NCI-H69 (cell line): Measurements from ENCODE around the gene FASN.
"Not testable (repeated sequence)": the region's sequence is repeated elsewhere in the genome, so short reads cannot be mapped to it uniquely, and the experiment has no call there.

Source experiments
- DNase-seq: peaks from one replicate; lab custom pipeline; 2025; lab: John Stamatoyannopoulos, UW

Gene FASN

DNA sequence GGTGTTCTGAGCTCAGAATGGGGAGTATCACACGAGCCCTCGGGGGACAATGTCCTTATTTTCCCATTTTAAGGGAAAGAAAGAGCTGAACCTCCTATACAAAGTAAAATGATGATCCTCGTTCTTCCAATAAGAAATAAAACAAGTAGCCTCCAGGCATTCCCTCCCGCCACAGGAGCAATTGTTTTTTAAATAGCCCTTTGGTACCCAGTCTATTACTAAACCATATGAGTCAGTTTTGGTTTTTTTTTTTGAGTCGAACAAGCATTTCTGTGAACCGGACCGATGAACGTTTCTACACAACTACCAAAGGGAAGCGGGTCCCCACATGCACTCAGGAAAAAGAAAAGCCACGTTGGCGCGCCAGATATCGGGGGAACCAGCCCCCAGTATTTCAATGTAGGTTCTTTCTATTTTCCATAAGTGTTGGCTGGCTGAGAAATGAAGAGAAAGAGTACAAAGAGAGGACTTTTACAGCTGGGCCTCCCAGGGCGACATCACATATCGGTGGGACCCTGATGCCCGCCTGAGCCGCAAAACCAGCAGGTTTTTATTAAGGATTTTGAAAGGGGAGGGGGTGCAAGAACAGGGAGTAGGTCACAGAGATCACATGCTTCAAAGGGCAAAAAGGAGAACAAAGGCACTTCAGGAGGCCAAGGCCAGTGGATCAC is 56.8 kb downstream of the FASN start:
- DNase-seq: no peak

- DNase-seq: no peak
Observed at GRCh38 chr17:82039695-82040299, 58.2 kb downstream of the FASN start.

DNA sequence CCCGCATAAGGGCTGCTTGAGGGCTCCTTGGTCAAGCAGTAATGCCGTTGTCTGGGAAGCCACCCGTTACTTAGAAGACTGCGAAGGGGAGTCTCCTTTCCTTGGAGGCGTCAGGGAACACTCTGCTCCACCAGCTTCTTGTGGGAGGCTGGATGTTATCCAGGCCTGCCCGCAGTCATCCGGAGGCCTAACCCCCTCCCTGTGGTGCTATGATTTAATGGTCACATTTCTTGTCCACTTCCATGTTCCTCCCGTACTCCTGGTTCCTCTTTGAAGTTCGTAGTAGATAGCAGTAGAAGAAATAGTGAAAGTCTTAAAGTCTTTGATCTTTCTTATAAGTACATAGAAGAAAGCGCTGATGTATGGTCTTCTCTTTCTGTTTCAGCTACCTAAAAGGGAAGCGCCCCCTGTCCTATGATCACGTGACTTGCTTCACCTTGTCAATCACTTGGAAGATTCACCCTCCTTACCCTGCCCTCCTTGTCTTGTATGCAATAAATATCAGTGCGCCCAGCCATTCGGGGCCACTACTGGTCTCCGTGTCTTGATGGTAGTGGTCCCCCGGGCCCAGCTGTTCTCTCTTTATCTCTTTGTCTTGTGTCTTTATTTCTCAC is 59.1 kb downstream of the FASN start:
- DNase-seq: not testable (repeated sequence)

DNA sequence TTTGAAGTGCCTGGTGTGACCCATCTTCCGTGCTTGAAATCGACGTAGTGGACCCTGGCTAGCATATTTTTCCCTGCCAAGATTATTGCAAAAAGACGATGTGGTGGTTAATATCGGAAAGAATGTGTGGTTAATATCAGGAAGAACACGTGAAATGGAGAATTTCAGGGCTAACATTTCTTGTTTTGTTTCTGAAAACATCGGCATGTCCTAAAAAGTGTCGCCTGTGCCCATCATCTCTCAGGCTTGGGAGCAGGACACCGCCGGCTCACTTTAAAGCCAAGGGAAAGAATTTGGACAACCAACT is 60.2 kb downstream of the FASN start:
- DNase-seq: no peak

DNA sequence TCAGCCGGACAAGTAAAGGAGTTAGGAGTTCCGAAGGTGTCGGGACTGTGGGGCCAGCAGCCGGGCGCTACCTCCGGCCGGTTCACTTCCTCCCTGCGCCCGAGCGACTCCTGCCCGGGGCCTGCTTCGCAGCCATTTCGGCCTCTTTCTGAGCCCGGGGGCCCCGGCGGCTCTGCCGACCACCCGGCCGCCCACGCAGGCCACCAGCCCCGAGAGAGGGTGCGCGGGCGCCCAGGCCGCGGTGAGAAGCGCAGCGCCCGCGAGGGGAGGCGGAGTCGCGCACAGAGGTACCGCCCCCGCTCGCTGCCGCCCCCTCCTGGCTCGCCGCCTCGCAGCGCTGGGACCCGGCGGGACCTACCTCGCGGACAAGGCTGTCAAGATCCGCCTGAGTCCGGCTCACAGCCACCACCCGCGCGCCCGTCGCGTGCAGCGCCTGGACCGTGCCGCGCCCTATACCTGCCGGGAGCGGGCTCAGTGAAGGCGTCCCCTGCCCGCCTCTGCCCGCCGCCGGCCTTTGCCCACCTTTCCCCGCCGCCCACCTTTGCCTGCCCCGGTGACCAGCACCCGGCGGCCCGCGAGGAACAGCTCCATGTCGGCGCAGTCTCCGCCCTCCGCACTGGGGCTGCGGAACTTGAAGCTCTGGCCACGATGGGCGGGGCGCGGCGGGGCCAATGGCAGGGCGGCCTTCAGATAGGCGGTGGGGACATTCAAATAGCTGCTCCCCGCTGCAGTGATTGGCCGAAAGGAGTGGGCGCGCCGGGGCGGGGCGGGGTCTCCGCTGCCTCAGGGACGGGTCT is 60.7 kb downstream of the FASN start, which contains the start of gene DCXR:
Gene DCXR, minus strand, starts transcription at position 606 of the 797 bp plus-strand sequence. Its CDS starts 15 bp downstream, at position 591.
- DNase-seq: peak; percentile 98

DNA sequence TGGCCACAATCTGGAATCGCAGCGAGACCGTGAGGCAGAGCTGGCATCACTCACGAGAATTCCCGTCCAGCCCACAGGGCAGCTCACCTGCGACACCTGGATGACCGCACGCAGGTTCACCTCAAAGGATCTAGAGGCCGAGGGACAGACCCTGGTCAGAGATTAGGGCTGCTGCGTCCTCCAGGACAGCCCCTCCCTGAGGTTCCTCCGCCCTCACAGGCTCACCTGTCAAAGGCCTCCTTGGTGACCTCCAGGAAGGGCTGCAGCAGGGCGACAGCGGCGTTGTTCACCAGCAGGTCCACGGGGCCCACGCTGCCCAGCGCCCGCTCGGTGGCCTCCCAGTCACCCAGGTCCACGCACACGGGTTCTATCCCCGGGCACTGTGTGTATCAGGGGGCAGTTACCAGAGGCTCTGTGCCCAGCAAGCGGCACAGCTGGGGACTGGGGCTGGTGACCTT is 61.4 kb downstream of the FASN start:
- no peak for DNase-seq

DNA sequence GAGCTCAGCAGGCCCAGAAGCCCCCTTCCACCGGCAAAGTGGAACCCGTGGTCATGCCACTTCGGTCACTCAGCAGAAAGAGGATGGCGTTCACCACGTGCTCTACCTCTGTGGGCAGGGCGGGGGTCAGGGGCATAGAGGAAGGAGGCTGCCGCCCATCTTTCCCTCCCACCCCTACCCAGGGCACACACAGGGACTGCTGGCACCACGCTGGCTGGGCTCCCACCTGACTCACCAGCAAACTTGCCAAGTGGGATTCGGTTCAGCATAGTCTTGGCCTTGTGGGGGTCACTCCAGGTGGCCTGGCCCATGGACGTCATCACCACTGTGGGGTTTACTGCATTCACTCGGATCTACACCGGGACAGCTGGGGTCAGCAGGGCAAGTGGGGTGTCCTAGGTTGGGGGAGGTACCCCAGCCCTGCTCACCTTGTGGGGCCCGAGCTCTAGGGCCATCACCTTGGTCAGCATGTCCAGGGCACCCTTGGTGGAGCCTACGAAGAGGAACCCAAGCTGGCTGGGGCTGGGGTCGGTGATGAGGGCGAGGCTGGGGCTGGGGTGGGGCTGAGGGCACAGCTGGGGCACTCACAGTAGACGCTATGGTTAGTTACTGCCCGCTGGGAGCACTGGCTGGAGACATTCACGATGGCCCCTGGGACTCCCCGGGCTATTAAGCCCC is 61.9 kb downstream of the FASN start:
- no peak for DNase-seq

DNA sequence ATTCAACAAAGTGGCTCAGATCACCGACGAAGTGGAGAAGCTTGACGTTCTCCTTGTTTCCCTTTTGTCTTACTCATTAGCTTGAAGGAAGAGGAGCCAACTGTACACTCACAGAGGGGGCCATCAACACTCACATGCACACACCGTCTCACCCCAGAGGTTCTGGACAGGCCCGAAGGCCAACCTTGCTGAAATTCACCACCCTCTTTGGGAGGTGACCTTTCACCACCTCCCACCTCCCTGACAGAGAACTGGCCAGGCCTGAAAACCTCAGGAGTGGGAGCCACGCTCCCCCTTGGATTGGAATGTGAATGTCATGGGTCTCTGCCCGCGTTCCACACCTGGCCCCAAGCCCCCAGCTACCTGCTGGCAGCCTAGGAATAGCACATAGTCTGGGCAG is 62.5 kb downstream of the FASN start:
- DNase-seq: no peak

DNA sequence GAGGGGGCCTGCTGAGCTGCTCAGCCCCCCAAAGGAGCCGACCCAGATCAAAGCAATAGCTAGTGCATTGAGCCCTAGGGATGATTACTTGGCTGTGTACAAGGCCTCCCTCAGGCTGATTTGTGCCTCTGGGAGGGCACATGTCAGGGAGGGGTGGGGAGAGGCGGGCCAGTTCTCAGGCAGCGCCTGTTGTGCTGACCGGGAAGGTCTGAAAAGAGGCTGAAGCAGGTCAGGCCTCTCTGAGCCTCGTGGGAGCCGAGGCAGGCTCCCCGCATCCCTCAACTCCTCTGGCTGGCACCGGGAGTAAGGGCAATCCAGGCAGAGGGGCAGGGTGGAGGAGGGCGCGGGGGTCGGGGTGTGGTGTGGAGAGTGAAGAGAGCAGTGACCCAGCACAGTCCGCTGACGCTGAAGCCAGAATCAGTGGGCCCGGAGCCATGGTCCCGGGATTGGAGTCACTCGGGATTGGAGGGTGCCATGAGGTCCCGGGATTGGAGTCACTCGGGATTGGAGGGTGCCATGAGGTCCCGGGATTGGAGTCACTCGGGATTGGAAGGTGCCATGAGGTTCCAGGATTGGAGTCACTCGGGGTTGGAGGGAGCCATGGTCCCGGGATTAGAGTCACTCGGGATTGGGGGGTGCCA is 63.5 kb downstream of the FASN start:
- DNase-seq: no peak

DNA sequence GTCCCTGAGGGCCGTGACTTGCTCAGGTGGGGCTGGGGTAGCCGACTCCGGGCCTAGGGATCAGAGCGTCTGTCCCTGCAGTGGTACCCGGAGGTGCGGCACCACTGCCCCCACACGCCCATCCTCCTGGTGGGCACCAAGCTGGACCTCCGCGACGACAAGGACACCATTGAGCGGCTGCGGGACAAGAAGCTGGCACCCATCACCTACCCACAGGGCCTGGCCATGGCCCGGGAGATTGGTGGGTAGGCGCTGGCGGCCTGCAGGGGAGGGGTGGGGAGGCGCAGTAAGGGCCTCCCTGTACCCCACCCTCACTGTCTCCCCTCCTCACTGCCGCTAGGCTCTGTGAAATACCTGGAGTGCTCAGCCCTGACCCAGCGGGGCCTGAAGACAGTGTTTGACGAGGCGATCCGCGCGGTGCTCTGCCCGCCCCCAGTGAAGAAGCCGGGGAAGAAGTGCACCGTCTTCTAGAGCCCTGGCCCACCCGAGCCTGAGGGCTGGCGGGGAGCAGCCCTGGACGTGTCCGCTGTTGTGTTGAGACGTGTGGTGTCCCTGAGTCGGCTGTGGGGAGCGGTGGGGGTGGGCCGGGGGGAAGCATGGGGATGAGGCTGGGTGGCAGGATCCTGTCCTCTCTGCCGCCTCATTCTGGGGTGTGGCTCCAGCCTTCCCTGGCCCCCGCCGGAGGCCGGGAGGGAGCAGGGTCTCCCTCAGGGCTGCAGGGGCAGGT is 64.5 kb downstream of the FASN start:
- no peak for DNase-seq

DNA sequence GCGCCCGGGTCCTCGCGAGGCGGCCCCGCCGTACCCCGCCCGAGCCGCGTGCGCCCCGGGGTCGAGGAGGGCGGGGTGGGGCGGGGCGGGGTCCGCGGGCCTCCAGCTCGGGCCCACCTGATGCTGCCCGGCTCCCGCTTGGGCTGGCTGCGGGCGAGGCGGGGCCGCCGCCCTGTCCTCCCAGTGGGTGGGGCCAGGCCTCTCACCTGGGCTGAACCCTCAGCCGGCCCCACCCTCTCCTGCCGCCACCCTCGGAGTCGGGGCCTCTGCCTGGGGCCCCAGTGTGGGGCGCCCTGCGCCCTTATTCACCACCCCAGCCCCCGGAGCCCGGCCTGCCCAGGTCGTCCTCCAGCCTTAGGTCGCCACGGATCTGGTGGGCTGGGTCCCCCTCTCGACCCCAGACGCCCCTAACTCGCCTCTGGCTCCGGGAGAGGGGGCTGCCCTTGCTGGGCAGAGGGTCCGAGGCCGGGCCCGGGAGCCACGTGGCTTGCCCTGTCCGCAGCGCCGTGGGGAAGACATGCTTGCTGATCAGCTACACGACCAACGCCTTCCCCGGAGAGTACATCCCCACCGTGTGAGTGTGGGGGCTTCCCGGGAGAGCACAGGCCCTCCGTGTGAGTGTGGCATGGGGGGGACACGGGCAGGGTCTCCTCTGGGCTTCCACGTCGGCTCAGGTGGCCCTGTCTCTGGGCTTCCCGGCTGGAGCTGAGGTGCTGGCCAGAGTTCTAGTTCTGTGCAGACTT is 66.0 kb downstream of the FASN start:
- peak; percentile 85 for DNase-seq

DNA sequence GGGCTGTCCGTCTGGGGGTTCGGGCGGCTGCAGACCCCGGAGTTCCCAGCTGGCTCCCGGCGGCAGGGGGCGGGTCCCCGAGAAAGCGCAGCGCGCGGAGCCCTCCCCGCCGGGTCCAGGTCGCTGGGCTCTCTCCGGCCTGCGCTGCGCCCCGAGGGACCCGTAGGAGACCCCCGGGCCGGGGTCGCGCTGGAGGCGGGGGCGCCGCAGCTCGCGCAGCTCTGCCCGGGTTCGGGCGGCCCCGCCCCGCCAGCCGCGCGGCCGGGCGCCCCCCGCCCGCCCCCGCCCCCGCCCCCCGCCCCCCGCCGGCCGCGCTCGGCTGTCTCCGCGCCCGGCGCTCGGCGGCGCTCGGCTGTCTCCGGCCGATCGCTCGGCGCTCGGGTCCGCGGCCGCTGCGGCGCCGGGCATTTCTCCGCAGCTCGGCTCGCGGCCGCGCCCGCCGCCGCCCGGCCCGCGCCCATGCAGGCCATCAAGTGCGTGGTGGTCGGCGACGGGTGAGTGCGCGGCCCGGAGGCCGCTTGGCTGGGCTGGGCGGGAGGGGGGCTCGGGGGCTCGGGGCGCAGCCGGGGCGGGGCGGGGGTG is 66.6 kb downstream of the FASN start, which contains the start of gene RAC3:
Gene RAC3, plus strand, starts transcription at position 376 of the 582 bp plus-strand sequence. Its CDS starts 84 bp downstream, at position 460.
- peak; percentile 84 for DNase-seq

DNA sequence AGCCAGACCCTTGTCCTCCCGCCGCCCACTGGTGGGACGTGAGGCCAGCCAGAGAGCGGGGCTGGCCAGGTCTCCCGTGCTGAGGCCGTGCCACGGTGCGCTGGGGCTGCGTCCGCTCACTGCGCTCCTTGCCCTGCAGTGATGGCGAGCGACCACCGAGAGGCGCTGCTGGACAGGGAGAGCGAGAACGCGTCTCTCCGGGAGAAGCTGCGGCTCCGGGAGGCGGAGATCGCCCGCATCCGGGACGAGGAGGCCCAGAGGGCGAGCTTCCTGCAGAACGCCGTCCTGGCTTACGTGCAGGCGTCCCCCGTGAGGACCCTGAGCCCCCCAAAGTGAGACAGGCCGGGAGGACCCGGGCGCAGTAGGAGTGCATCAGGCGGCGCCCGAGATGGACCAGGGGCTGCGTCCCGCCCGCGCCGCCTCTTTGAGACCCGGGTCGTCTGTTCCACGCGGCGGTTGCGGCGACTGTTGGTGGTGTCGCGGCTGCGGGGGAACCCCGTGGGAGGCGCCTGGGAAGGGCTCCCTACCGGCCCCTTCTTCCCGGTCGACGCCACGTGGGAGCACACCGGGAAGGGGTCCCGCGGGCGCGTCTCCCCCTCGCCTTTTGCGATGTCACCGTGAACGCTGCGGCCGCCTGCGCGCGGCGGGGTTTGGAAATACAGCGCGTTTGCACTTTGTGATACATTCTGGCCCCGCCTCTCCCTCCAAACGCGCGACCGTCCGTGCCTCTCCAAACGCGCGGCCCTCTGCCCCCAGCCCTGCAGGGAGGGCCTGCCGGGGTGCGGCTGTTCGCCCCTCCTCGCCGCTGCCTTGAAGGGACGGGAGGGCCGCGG is 67.3 kb downstream of the FASN start:
- peak; percentile 93 for DNase-seq

DNA sequence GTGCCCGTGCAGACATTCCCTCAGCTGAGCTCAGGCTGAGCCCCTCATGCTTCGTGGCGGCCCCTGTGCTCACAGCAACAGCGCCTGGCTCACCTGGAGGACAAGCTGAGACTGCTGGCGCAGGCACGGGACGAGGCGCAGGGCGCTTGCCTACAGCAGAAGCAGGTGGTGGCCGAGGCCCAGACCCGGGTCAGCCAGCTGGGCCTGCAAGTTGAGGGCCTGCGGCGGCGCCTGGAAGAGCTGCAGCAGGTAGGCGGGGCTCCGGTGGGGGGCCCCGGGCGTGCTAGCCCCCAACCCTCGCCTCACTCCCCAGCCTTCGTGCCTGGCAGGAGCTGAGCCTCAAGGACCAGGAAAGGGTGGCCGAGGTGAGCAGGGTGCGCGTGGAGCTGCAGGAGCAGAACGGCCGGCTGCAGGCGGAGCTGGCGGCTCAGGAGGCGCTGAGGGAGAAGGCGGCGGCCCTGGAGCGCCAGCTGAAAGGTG is 68.0 kb downstream of the FASN start:
- DNase-seq: no peak

- DNase-seq: no peak
Observed at GRCh38 chr17:82029391-82029790, 68.6 kb downstream of the FASN start.

DNA sequence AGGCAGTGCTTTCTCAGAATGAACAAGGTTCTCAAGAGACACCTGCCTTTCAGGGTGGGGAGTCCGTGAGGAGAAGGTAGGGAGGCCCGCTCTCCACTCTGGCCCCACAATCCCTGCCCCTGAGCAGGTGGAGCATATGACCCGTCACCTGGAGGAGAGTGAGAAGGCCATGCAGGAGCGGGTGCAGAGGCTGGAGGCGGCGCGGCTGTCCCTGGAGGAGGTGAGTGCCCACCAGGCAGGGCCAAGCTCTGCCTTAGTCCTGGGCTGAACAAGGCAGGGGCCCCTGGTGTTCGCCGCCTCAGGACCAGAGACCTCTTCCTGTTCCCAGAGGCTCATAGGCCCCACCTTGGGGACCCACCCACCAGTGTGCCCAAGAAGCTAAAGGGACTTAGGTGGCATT is 69.1 kb downstream of the FASN start:
- DNase-seq: no peak
